Type B pancreatic cell (in vitro differentiated cells): ENCODE results near the gene LDLR. TPM values are rescaled to one million over a fixed set of nuclear protein-coding genes. Genes with fewer than 3 reads are reported as not detected.

ENCODE experiments used
- DNase-seq: peaks from one replicate; pipeline ENCODE4 v3.0.0; 2021; ENCODE audit warnings: mixed read lengths; ENCODE audit not compliant: unreplicated experiment; ENCODE audit errors: extremely low spot score
- H3K27ac Mint-ChIP-seq: 2 replicates; pipeline ENCODE4 v1.8.0; 2021; ENCODE audit warnings: mild to moderate bottlenecking, mixed read lengths
- H3K27me3 Mint-ChIP-seq: 2 replicates; pipeline ENCODE4 v1.8.0; 2021; ENCODE audit warnings: mixed read lengths
- H3K36me3 Mint-ChIP-seq: 2 replicates; pipeline ENCODE4 v1.8.0; 2021; ENCODE audit warnings: mixed read lengths
- H3K4me1 Mint-ChIP-seq: one replicate; pipeline ENCODE4 v1.8.0; 2021; ENCODE audit warnings: mixed read lengths; ENCODE audit not compliant: unreplicated experiment
- H3K4me3 Mint-ChIP-seq: 2 replicates; pipeline ENCODE4 v1.8.0; 2021; ENCODE audit warnings: mild to moderate bottlenecking, mixed read lengths
- H3K9me3 Mint-ChIP-seq: 2 replicates; pipeline ENCODE4 v1.8.0; 2021; ENCODE audit warnings: mixed read lengths
- CTCF ChIP-seq: fragments of 200-600 bp; sonication (generic); conservative IDR thresholded peaks from 2 replicates; pipeline ENCODE4 v1.5.0; 2021; ENCODE audit warnings: antibody characterized with exemption, mild to moderate bottlenecking
- total RNA-seq: library from RNA; stranded (reverse); gene quantifications from 2 replicates; pipeline ENCODE4 v1.2.1, GENCODE V29; 2021; ENCODE audit warnings: low replicate concordance

LDLR gene
- total RNA-seq, 1 donor from 2014 or later: 67.4 TPM

DNA sequence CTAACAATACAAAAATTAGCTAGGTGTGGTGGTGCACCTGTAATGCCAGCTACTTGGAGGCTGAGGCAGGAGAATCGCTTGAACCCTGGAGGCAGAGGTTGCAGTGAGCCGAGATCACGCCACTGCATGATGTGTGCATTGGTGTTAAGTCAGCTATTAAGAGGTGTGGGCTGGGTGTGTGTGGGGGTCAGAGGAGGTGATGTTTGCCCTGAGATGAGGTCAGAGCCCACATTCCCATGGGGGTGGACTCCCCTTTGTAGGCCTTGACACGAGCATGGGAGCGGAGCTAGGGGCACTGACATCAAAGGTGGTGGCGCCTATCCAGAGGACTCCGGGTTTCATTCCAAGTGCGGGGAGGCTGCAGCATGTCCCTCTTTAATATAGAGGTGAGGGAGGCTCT is 34.6 kb upstream of the LDLR start:
- no peak for TF ChIP-seq CTCF
- Mint-ChIP-seq H3K9me3 (no peaks in the 10 kb centered on the region), H3K27ac (peak overlapping the region; percentile 50)

DNA sequence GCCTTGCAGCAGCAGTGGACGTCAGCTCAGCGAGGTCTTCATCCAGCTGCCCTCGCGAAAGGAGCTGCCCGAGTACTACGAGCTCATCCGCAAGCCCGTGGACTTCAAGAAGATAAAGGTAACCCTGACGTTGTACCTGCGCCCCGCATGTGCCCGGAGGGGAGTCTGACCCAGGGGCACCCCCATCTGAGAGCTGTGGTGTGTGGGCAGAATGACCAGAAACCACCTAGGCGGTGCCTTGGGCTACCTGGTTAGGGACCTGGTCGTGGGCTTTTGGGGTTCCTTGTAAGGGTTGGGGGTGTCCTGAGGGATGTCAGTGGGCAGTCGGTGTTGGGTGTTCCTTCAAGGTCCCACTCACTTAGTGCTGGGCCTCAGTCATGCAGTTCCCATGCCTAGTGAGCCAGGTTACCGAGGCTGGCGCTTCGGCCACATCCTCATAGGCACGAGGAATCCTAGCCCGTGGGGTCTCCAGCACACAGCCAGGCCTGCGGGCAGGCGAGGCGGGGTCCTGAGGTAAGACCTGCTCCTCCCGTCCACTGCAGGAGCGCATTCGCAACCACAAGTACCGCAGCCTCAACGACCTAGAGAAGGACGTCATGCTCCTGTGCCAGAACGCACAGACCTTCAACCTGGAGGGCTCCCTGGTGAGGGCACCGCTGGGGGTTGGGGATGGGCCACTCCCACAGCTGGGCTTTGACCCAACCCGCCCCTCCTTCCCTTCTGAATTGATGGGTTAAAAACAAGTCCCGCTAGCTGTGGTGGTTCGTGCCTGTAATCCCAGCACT is 30.8 kb upstream of the LDLR start:
- H3K27me3 Mint-ChIP-seq: no peaks in the 10 kb centered on the region
- DNase-seq: no peak
- H3K4me3 Mint-ChIP-seq: no peak overlapping the region
- no peaks in the 10 kb centered on the region for H3K4me1 Mint-ChIP-seq
- no peak overlapping the region for H3K27ac Mint-ChIP-seq
- H3K9me3 Mint-ChIP-seq: no peaks in the 10 kb centered on the region
- peaks cover 13% of the 10 kb centered on the region for H3K36me3 Mint-ChIP-seq
- no peak for TF ChIP-seq CTCF

More for the DNA sequence above, 34.6 kb upstream of the LDLR start:
- DNase-seq: no peak
- Mint-ChIP-seq H3K36me3 (peaks cover 14% of the 10 kb centered on the region), H3K4me3 (no peak overlapping the region), H3K27me3 (no peaks in the 10 kb centered on the region), H3K4me1 (no peaks in the 10 kb centered on the region)

- Mint-ChIP-seq H3K27me3 (no peaks in the 10 kb centered on the region), H3K4me3 (no peak overlapping the region), H3K9me3 (no peaks in the 10 kb centered on the region), H3K36me3 (peaks cover 14% of the 10 kb centered on the region), H3K4me1 (peaks cover under 1% of the 10 kb centered on the region), H3K27ac (no peak overlapping the region)
- no peak for DNase-seq
- TF ChIP-seq CTCF: no peak
These were observed 29.5 kb upstream of the LDLR start for GRCh38 chr19:11059511-11060358.

- TF ChIP-seq CTCF: no peak
These were observed 27.3 kb upstream of the LDLR start for GRCh38 chr19:11061952-11062351.

GRCh38 chr19:11063434-11063833 is 25.8 kb upstream of the LDLR start:
- no peak for DNase-seq

More at GRCh38 chr19:11061952-11062351, 27.3 kb upstream of the LDLR start:
- no peak for DNase-seq
- H3K9me3 Mint-ChIP-seq: no peaks in the 10 kb centered on the region
- no peak overlapping the region for H3K4me3 Mint-ChIP-seq
- H3K36me3 Mint-ChIP-seq: peaks cover 18% of the 10 kb centered on the region
- H3K27ac Mint-ChIP-seq: no peak overlapping the region
- H3K27me3 Mint-ChIP-seq: no peaks in the 10 kb centered on the region
- H3K4me1 Mint-ChIP-seq: peaks cover 6% of the 10 kb centered on the region

More at GRCh38 chr19:11063434-11063833, 25.8 kb upstream of the LDLR start:
- H3K4me1 Mint-ChIP-seq: peaks cover 6% of the 10 kb centered on the region
- no peak overlapping the region for H3K27ac Mint-ChIP-seq
- peaks cover 26% of the 10 kb centered on the region for H3K36me3 Mint-ChIP-seq
- no peak for TF ChIP-seq CTCF
- no peak overlapping the region for H3K4me3 Mint-ChIP-seq
- no peaks in the 10 kb centered on the region for H3K9me3 Mint-ChIP-seq
- no peaks in the 10 kb centered on the region for H3K27me3 Mint-ChIP-seq
